HepG2 (cell line): ENCODE data around the gene CYP4F12. TPM values are rescaled to one million over a fixed set of nuclear protein-coding genes. Genes with fewer than 3 reads are reported as not detected.
A peak's percentile ranks its signal among the peaks of the same experiment; 100 is the strongest.

Experiments
- CC2D1A ChIP-seq: sonication (generic); formaldehyde crosslinking; IDR thresholded peaks from 2 replicates; pipeline ENCODE4 v1.8.1; 2023; ENCODE audit warnings: mild to moderate bottlenecking, missing genetic modification reagents
- CEBPZ ChIP-seq: IDR thresholded peaks from 2 replicates; pipeline ENCODE4 v1.6.1; 2012; ENCODE audit warnings: low read length, improper control_type of control experiment
- DDIT3 ChIP-seq: sonication (generic); formaldehyde crosslinking; IDR thresholded peaks from 2 replicates; pipeline ENCODE4 v1.4.0; 2020; ENCODE audit warnings: mild to moderate bottlenecking, missing genetic modification reagents
- EEA1 ChIP-seq: sonication (generic); formaldehyde crosslinking; IDR thresholded peaks from 2 replicates; pipeline ENCODE4 v1.5.1; 2020; ENCODE audit warnings: mild to moderate bottlenecking, missing genetic modification reagents, borderline replicate concordance
- HMGXB4 ChIP-seq, 2 experiments: sonication (generic) in 1 of 2; formaldehyde crosslinking in 1 of 2; IDR thresholded peaks; 2 replicates each; pipeline versions ENCODE4 v1.4.0 to v1.6.1; 2018 to 2020; ENCODE audit warnings: missing genetic modification reagents in 2 of 2, borderline replicate concordance in 1 of 2, low read depth in 1 of 2, mild to moderate bottlenecking in 1 of 2, missing biosample characterization in 1 of 2
- HOXA9 ChIP-seq: sonication (generic); formaldehyde crosslinking; IDR thresholded peaks from 2 replicates; pipeline ENCODE4 v1.8.1; 2022; ENCODE audit warnings: missing genetic modification reagents, mild to moderate bottlenecking, moderate library complexity, borderline replicate concordance
- MAFF ChIP-seq: IDR thresholded peaks from 2 replicates; pipeline ENCODE4 v1.6.1; 2011; ENCODE audit warnings: low read depth, low read length, improper control_type of control experiment
- MAZ ChIP-seq, 2 experiments: sonication (generic) in 1 of 2; formaldehyde crosslinking in 1 of 2; IDR thresholded peaks; 2 replicates each; pipeline versions ENCODE4 v1.5.0 to v1.6.1; 2012 to 2020; ENCODE audit warnings: low read depth in 2 of 2, mild to moderate bottlenecking in 2 of 2, borderline replicate concordance in 1 of 2, improper control_type of control experiment in 1 of 2, low read length in 1 of 2, missing genetic modification reagents in 1 of 2, moderate library complexity in 1 of 2
- WIZ ChIP-seq: sonication (generic); formaldehyde crosslinking; IDR thresholded peaks from 2 replicates; pipeline ENCODE4 v1.5.1; 2020; ENCODE audit warnings: mild to moderate bottlenecking, missing genetic modification reagents
- ZBTB33 ChIP-seq: sonication (generic); formaldehyde crosslinking; IDR thresholded peaks from 2 replicates; pipeline ENCODE4 v1.4.0; 2020; ENCODE audit warnings: missing genetic modification reagents
- ZNF20 ChIP-seq: sonication (generic); formaldehyde crosslinking; IDR thresholded peaks from 2 replicates; pipeline ENCODE4 v1.4.0; 2020; ENCODE audit warnings: mild to moderate bottlenecking, moderate library complexity, missing genetic modification reagents
- ZNF644 ChIP-seq: IDR thresholded peaks from 2 replicates; pipeline ENCODE4 v1.6.1; 2016; ENCODE audit warnings: low read depth
- ZNF740 ChIP-seq: sonication (generic); formaldehyde crosslinking; IDR thresholded peaks from 2 replicates; pipeline ENCODE4 v1.4.0; 2020; ENCODE audit warnings: missing genetic modification reagents
- ZNF788 ChIP-seq: sonication (generic); formaldehyde crosslinking; IDR thresholded peaks from 2 replicates; pipeline ENCODE4 v1.5.0; 2020; ENCODE audit warnings: mild to moderate bottlenecking, missing genetic modification reagents, borderline replicate concordance
- ZNF816 ChIP-seq: sonication (generic); formaldehyde crosslinking; IDR thresholded peaks from 2 replicates; pipeline ENCODE4 v1.8.0; 2022; ENCODE audit warnings: missing genetic modification reagents, mild to moderate bottlenecking, borderline replicate concordance
- polyA plus RNA-seq, 8 experiments: library from polyadenylated mRNA; depleted of rRNA in 3 of 8; stranded (reverse) in 7 of 8; unstranded in 1 of 8; fragments of >200 nt; fragmentation: Illumina TruSeq in 4 of 8; extraction: Trizol in 4 of 8; gene quantifications; 2 replicates each; pipeline versions ENCODE4 v1.2.1 to v1.2.3, GENCODE V29; 2011 to 2016; ENCODE audit warnings: low read depth in 4 of 8, missing spikeins in 1 of 8, mixed read lengths in 1 of 8; ENCODE audit not compliant: insufficient read depth in 1 of 8
- total RNA-seq, 5 experiments: library from RNA; depleted of rRNA; stranded (reverse); fragments of >200 nt; fragmentation: Illumina TruSeq; extraction: Trizol; gene quantifications; 2 replicates each; pipeline ENCODE4 v1.2.3, GENCODE V29; 2016; ENCODE audit warnings: low read depth in 1 of 5
- TF ChIP-seq, protein P1 (sequence below), 2 experiments: sonication (generic) in 1 of 2; formaldehyde crosslinking in 1 of 2; IDR thresholded peaks; 2 replicates each; pipeline versions ENCODE4 v1.5.1 to v1.6.1; 2011 to 2020; ENCODE audit warnings: borderline replicate concordance in 1 of 2, low read depth in 1 of 2, low read length in 1 of 2, mild to moderate bottlenecking in 1 of 2, missing genetic modification reagents in 1 of 2, moderate library complexity in 1 of 2

CYP4F12 gene
- total and polyA plus RNA-seq, 2 of the 13 experiments (the other 11 are each of a cell fraction or from before 2014, with no cell fraction given): 29.9 to 30.8 TPM

GRCh38 chr19:15631817-15632216 lies 41.1 kb upstream of the CYP4F12 start (continued):
- TF ChIP-seq HMGXB4 (CRISPR knock-in tag; IDR thresholded peaks at IDR 0.05; ENCODE audit: borderline replicate concordance in 1 of 2, low read depth in 1 of 2) (no peak), ZNF644 (CRISPR knock-in tag) (no peak), CEBPZ (no peak), HOXA9 (CRISPR knock-in tag) (no peak), ZNF740 (peak; percentile 93), ZNF20 (CRISPR knock-in tag) (no peak), EEA1 (CRISPR knock-in tag) (no peak), CC2D1A (CRISPR knock-in tag) (no peak), ZNF816 (CRISPR knock-in tag) (no peak), MAFF (no peak), DDIT3 (CRISPR knock-in tag) (no peak), ZBTB33 (CRISPR knock-in tag) (no peak), ZNF788 (CRISPR knock-in tag) (no peak), WIZ (0 out of 2 replicates have a peak, but pooled peaks have one; percentile 78), MAZ (IDR thresholded peaks at IDR 0.05; ENCODE audit: borderline replicate concordance, low read depth, low read length) (no peak), MAZ (CRISPR knock-in tag; IDR thresholded peaks at IDR 0.05; ENCODE audit: low read depth) (no peak)
- TF ChIP-seq, protein P1, sequence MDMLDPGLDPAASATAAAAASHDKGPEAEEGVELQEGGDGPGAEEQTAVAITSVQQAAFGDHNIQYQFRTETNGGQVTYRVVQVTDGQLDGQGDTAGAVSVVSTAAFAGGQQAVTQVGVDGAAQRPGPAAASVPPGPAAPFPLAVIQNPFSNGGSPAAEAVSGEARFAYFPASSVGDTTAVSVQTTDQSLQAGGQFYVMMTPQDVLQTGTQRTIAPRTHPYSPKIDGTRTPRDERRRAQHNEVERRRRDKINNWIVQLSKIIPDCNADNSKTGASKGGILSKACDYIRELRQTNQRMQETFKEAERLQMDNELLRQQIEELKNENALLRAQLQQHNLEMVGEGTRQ (IDR thresholded peaks at IDR 0.05; ENCODE audit: low read depth, low read length): no peak
- TF ChIP-seq, protein P1 (CRISPR knock-in tag; IDR thresholded peaks at IDR 0.05; ENCODE audit: borderline replicate concordance): no peak
